Measurements from ENCODE around the gene TRIM2.

TRIM2 gene

DNA sequence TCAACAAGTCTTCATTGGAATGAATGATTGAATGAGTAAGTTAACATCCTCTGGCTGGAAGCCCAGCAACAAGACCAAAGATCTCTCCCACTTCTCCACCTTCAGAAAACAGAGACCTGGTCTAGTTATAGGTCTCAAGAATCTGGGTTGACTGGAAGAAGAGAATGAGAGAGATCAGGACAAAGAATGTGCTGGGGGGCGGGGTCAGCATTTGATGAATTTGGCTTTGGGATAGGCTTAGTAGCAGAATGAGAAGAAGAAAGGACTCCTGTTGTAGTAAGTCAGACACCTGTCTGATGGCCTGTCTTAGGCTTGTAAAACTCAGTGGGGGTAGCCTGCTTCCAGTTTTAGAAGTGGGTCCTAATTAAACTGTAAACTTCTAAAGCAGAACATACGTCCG lies 51.0 kb downstream of the TRIM2 start:
- no peak for DNase-seq

GRCh38 chr4:153257151-153257620 lies 52.9 kb downstream of the TRIM2 start:
- DNase-seq, result no peak

GRCh38 chr4:153257991-153258390 lies 53.7 kb downstream of the TRIM2 start:
- DNase-seq, result no peak

DNA sequence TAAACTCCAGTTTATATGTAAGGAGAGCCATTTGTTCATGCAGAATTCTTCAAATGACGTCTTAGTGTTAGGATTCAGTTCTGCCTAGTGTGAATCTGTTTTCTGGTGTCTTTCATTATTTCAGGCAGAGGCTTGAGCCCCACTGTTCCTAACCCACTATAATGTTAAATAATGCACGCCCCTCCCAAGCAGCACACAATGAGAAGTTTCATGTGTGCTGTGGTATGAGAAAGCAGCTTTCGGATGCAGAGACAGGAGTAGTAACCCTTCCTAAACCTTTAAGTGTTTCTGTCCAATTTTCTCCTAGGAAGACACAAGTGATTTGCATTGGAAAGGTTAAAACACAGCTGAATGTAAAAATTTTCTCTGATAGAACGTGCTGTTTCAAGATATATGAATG lies 54.5 kb downstream of the TRIM2 start:
- no peak for DNase-seq

DNA sequence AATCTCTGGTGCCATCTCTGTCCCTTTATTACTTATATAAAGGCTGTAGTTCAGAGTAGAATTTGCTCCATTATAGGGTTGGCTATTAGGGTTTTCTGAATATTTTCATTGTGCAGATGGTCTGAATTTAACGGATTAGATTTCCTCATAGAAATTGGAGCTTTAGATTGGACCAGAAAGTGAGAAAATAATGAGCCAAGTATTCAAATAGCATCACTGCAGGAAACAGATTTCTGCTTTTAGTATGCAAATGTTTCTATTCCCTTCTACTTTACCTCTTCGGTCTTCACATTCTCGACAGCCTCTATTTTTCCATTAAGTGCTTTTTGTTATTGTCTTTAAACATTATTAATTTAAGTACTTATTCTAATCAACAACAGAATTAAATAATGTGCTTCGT lies 55.4 kb downstream of the TRIM2 start:
- no peak for DNase-seq

DNA sequence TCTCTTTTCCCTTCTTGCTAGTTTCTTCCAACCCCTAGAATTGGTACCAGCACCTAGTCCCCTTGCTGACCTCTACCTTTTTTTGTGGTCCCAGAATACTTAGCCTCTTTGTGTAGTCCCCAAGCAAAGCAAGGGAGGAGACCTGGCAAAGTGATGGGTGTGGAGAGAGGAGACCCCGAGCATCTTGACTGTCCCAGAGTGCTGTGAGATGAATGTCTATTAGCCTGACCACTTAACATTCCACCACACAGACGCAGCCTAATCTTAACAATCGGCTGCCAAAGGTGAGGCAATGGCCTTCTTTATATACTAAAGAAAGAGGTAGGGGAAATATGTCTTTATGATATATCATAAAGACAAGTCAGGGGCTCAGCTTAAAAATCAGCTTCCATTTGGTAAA lies 55.9 kb downstream of the TRIM2 start:
- no peak for DNase-seq

- DNase-seq, result no peak
Observed at GRCh38 chr4:153260553-153261300, 56.5 kb downstream of the TRIM2 start.

DNA sequence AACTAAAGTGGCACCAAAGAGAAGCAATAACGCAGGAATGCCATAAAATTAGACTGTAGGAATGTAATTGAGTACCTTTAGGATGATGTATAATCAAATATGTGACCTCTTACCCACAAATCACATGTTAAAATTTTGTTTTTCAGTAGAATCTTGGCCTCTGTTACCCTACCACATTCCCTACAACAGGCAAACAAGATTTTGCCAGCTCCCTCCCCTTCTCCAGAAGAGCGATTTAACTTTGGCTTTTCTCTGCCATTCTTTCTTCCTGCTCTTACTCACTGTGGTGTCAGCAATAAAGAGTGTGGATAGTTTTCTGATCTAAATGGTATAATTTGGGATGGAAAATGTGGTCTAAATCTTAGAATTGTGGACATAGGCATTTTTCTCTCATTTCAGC lies 57.2 kb downstream of the TRIM2 start:
- DNase-seq, result no peak

GRCh38 chr4:153261914-153262313 lies 57.7 kb downstream of the TRIM2 start:
- no peak for DNase-seq

DNA sequence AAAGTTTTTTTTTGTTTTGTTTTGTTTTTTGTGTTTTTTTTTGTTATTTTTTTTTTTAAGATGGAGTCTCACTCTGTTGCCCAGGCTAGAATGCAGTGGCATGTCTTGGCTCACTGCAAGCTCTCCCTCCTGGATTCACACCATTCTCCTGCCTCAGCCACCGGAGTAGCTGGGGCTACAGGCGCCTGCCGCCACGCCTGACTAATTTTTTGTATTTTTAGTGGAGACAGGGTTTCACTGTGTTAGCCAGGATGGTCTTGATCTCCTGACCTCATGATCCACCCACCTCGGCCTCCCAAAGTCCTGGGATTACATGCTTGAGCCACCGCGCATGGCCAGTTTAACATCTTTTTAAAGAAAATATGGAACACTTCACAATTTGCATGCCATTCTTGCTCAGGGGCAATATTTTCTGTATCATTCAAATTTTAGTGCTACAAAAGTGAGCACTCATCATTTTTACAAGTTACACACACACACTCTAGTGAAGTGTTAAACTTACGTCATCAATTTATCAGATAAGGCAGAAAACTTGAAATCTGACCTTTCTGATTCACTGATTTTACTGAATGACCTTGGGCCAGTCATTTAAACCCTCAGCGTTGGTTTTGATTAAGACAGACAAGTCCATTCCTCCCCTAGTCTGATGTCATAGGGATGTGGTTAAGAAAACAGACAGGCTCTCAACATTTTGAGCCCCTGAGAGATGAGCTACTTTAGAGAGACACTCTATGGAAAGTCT lies 61.2 kb downstream of the TRIM2 start:
- DNase-seq, result no peak

- no peak for DNase-seq
Observed at GRCh38 chr4:153266988-153267387, 62.7 kb downstream of the TRIM2 start.

- DNase-seq, result no peak
Observed at GRCh38 chr4:153267890-153268289, 63.6 kb downstream of the TRIM2 start.

DNA sequence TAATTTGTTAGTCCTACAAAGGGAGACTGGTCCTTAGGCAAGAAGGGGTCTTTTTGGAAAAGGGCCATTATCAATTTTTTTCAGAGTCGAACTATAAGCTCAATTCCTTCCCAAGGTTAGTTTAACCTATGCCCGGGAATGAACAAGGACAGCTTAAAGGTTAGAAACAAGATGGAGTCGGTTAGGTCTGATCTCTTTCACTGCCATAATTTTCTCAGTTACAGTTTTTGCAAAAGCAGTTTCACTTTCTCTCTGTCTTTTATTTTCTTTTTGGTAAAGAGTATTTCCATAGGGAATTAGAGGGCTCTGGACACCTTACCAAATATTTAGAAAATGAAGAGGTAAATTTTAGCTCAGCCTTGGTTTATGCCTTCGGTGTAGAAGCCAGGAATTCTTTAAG lies 64.1 kb downstream of the TRIM2 start:
- no peak for DNase-seq

GRCh38 chr4:153269218-153269990 lies 65.2 kb downstream of the TRIM2 start:
- DNase-seq, result no peak

- DNase-seq, result no peak
Observed at GRCh38 chr4:153270361-153270760, 66.1 kb downstream of the TRIM2 start.

GRCh38 chr4:153271820-153272219 lies 67.6 kb downstream of the TRIM2 start:
- no peak for DNase-seq

DNA sequence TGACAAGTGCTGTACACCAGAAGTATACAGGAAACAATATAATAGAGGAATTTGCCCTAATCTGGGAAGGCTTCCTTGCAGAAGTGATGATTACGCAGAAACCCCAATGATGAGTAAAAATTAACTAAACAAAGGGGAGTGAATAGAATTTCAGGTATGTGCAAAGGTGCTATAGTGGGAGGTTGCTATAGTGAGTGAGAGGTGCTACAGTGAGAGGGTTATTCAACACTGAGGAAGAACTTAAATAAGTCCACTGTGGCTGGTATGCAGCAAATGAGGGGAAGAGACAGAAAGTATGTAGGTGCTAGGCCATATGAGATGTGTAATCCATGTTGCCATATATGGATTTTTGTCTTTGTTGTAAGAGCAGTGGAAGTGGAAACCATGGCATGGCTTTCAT lies 69.5 kb downstream of the TRIM2 start:
- no peak for DNase-seq

DNA sequence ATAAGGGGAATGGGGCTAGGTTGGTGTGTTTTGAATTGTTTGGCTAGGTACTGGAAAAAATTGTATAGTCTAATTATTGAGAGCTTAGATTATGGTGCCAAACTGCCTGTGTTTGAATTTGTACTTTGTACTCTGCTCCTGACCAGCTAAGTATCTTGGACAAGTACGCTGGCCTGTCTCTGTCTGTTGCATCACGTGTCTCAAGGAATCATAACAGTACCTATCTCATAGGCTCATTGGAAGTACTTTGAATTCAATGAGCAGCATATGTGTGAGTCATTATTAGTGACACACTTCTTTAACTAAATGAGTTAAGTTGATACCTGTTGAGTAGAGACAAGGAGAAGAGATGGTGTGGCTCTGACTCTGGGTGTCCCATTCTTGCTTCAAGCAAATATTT lies 70.7 kb downstream of the TRIM2 start:
- no peak for DNase-seq

DNA sequence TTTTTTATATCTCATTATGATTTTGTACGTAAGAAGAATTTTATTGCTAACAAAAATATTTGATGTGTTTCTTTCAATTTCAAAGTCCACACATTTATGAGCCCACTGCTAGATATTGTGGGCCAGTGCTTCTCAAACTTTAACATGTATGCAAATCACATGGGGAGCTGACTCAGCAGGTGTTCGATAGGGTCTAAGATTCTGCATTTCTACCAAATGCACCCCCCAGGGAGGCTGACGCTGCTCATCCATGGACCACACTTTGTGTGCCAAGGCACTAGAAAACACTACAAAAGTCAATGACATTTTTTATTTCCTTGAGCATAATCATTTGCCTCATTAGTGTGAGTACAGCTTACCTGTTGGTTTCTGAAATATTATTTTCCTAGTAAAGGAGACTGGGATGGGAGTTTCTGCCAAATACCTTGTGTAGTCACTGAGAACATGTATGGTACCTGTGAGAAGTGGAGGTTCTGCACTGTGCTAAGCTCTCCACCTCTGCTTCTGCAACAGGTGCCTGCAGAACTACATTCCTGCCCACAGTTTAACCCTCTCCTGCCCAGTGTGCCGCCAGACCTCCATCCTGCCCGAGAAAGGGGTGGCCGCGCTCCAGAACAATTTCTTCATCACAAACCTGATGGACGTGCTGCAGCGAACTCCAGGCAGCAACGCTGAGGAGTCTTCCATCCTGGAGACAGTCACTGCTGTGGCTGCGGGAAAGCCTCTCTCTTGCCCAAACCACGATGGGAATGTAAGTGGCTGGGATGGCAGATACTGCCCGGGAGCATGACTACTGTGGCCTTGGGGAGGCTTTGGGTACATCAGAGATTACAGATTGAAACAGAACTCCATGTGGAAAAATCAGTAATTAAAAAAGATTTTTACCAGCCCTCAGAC lies 71.4 kb downstream of the TRIM2 start:
- DNase-seq, result no peak

DNA sequence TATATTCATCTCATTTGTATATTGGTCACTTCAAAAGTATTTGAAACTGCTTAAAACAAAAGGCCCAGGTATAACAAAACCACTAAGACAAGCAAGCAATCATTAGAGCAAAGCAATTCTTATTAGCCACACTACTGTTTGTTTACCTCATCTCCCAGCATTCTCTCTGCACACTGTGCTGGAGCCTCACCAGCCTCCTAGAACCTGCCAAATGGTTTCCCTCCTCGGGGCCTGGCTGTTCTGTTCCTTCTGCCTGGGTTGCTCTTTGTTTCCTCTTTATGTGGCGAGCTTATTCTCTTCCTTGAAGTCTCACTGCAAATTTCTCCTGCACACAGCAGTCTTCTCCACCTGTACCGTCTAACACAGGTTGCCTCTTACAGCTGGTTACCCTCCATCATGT lies 72.7 kb downstream of the TRIM2 start:
- DNase-seq, result no peak

GRCh38 chr4:153281476-153281875 lies 77.2 kb downstream of the TRIM2 start:
- DNase-seq, result no peak

GRCh38 chr4:153282023-153282422 lies 77.8 kb downstream of the TRIM2 start:
- no peak for DNase-seq

DNA sequence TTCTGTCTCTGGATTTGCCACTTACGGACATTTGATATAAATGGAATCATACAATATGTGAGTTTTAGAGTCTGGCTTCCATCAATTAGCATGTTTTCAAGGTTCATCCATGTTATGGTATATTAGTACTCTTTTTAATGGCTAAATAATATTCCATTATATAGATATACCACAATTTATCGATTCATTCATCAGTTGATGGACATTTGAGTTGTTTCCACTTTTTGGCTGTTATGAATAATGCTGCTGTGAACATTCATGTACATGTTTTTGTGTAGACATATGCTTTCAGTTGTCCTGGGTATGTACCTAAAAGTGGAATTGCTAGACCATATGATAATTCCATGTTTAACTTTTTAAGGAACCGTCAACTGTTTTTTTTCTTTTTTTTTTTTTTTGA lies 79.0 kb downstream of the TRIM2 start:
- no peak for DNase-seq
